ENCODE measurements around the gene NEK11.
A peak's percentile ranks its signal among the peaks of the same experiment; 100 is the strongest.

NEK11 gene

GRCh38 chr3:131072099-131072559 lies 45.5 kb downstream of the NEK11 start:
- H3K27ac ChIP-seq: peak overlapping the region; percentile 32
- TF ChIP-seq CTCF (conservative IDR thresholded peaks at IDR 0.05): no peak

GRCh38 chr3:131072845-131073244 lies 46.2 kb downstream of the NEK11 start:
- no peak for TF ChIP-seq CTCF (conservative IDR thresholded peaks at IDR 0.05)
- H3K27ac ChIP-seq: no peak overlapping the region; the same call in 1 of the 2 replicates

GRCh38 chr3:131075632-131076328 lies 49.1 kb downstream of the NEK11 start:
- no peak for TF ChIP-seq CTCF (conservative IDR thresholded peaks at IDR 0.05)

GRCh38 chr3:131077904-131078303 lies 51.2 kb downstream of the NEK11 start:
- TF ChIP-seq CTCF (conservative IDR thresholded peaks at IDR 0.05): no peak
- H3K27ac ChIP-seq: no peak overlapping the region

More at GRCh38 chr3:131075632-131076328, 49.1 kb downstream of the NEK11 start:
- H3K27ac ChIP-seq: no peak overlapping the region

- TF ChIP-seq CTCF (conservative IDR thresholded peaks at IDR 0.05): no peak
- no peak overlapping the region for H3K27ac ChIP-seq
These were observed 52.4 kb downstream of the NEK11 start for GRCh38 chr3:131079086-131079485.

- no peak overlapping the region for H3K27ac ChIP-seq
- TF ChIP-seq CTCF (conservative IDR thresholded peaks at IDR 0.05): no peak
These were observed 54.5 kb downstream of the NEK11 start for GRCh38 chr3:131081224-131081623.

- H3K27ac ChIP-seq: no peak overlapping the region
- TF ChIP-seq CTCF (conservative IDR thresholded peaks at IDR 0.05): no peak
These were observed 55.6 kb downstream of the NEK11 start for GRCh38 chr3:131082246-131082645.

Data from VCaP (cell line).